LNCaP clone FGC (cell line): ENCODE measurements around the gene NR2F1.
A peak's percentile ranks its signal among the peaks of the same experiment; 100 is the strongest.

ENCODE experiments used
- DNase-seq: peaks from one replicate; pipeline ENCODE4 v3.0.0-alpha.2; 2011; ENCODE audit warnings: low read depth
- H3K4me3 ChIP-seq: 2 replicates; pipeline ENCODE4 v1.5.1; 2011; ENCODE audit warnings: mild to moderate bottlenecking, low read depth, low read length, control low read depth
- CTCF ChIP-seq: IDR thresholded peaks from 2 replicates; pipeline ENCODE4 v1.5.1; 2012; ENCODE audit warnings: mild to moderate bottlenecking; ENCODE audit not compliant: control insufficient read depth, insufficient read depth; ENCODE audit errors: extremely low read depth

The NR2F1 gene

GRCh38 chr5:93574491-93575305 lies 8.3 kb upstream of the NR2F1 start:
- no peak overlapping the region for H3K4me3 ChIP-seq
- DNase-seq = no peak
- TF ChIP-seq CTCF = no peak

GRCh38 chr5:93575461-93576414 lies 7.3 kb upstream of the NR2F1 start:
- DNase-seq = peak; percentile 52
- no peak for TF ChIP-seq CTCF

GRCh38 chr5:93576994-93577853 lies 5.8 kb upstream of the NR2F1 start:
- H3K4me3 ChIP-seq = no peak overlapping the region

More at GRCh38 chr5:93575461-93576414, 7.3 kb upstream of the NR2F1 start:
- H3K4me3 ChIP-seq = no peak overlapping the region

GRCh38 chr5:93577854-93578812 lies 4.9 kb upstream of the NR2F1 start:
- no peak for DNase-seq
- H3K4me3 ChIP-seq = no peak overlapping the region
- no peak for TF ChIP-seq CTCF

More at GRCh38 chr5:93576994-93577853, 5.8 kb upstream of the NR2F1 start:
- DNase-seq = no peak
- no peak for TF ChIP-seq CTCF

GRCh38 chr5:93578813-93579691 lies 4.0 kb upstream of the NR2F1 start:
- no peak for TF ChIP-seq CTCF
- no peak for DNase-seq
- no peak overlapping the region for H3K4me3 ChIP-seq
